SK-N-SH treated with all-trans-retinoic acid at 6 μM for 48 hours (cell line): ENCODE results near the gene HM13.

Source experiments
- ATAC-seq: fragments of 200-7000 bp; cut with Tn5 transposase; 3 replicates; pipeline ENCODE4 v1.9.1; 2020; ENCODE audit warnings: mild to moderate bottlenecking, moderate library complexity
- ARNTL ChIP-seq: fragments of 450-650 bp; formaldehyde crosslinking; IDR thresholded peaks from 2 replicates; pipeline ENCODE4 v1.5.0; 2020; ENCODE audit warnings: low read depth, mild to moderate bottlenecking, moderate library complexity, borderline replicate concordance
- BACH2 ChIP-seq: fragments of 250-450 bp; sonication (Bioruptor Pico); IDR thresholded peaks from 2 replicates; pipeline ENCODE4 v1.9.0; 2021; ENCODE audit warnings: mild to moderate bottlenecking, borderline replicate concordance
- CREB5 ChIP-seq: fragments of 250-450 bp; sonication (Bioruptor Pico); IDR thresholded peaks from 2 replicates; pipeline ENCODE4 v1.5.1; 2020; ENCODE audit warnings: low read depth, mild to moderate bottlenecking, moderate library complexity
- CSRNP3 ChIP-seq: fragments of 250-450 bp; sonication (Bioruptor Pico); IDR thresholded peaks from 2 replicates; pipeline ENCODE4 v1.5.1; 2021; ENCODE audit warnings: mild to moderate bottlenecking, moderate library complexity
- ESRRG ChIP-seq: fragments of 250-450 bp; sonication (Bioruptor Pico); IDR thresholded peaks from 2 replicates; pipeline ENCODE4 v1.6.1; 2021; ENCODE audit warnings: mild to moderate bottlenecking
- GLIS3 ChIP-seq: fragments of 250-450 bp; sonication (Bioruptor Pico); IDR thresholded peaks from 2 replicates; pipeline ENCODE4 v1.5.0; 2020; ENCODE audit warnings: mild to moderate bottlenecking, moderate library complexity
- ISL1 ChIP-seq: fragments of 250-450 bp; sonication (Bioruptor Pico); IDR thresholded peaks from 2 replicates; pipeline ENCODE4 v2.1.2; 2022; ENCODE audit warnings: mild to moderate bottlenecking, moderate library complexity
- OSR1 ChIP-seq: fragments of 250-450 bp; sonication (Bioruptor Pico); IDR thresholded peaks from 2 replicates; pipeline ENCODE4 v1.8.0; 2022; ENCODE audit warnings: moderate library complexity, mild to moderate bottlenecking, inconsistent platforms
- PATZ1 ChIP-seq: fragments of 250-450 bp; sonication (Bioruptor Pico); IDR thresholded peaks from 2 replicates; pipeline ENCODE4 v1.8.0; 2020; ENCODE audit warnings: mild to moderate bottlenecking, moderate library complexity, borderline replicate concordance
- POU6F1 ChIP-seq: fragments of 250-450 bp; sonication (Bioruptor Pico); IDR thresholded peaks from 2 replicates; pipeline ENCODE4 v1.8.0; 2021; ENCODE audit warnings: low read depth, mild to moderate bottlenecking, moderate library complexity, borderline replicate concordance
- PPARA ChIP-seq: fragments of 250-450 bp; sonication (Bioruptor Pico); IDR thresholded peaks from 2 replicates; pipeline ENCODE4 v1.5.0; 2020; ENCODE audit warnings: mild to moderate bottlenecking, borderline replicate concordance
- RARB ChIP-seq: fragments of 250-450 bp; sonication (Bioruptor Pico); IDR thresholded peaks from 2 replicates; pipeline ENCODE4 v1.8.0; 2021; ENCODE audit warnings: mild to moderate bottlenecking, moderate library complexity
- TCF4 ChIP-seq: fragments of 250-450 bp; sonication (Bioruptor Pico); IDR thresholded peaks from 2 replicates; pipeline ENCODE4 v1.8.0; 2021; ENCODE audit warnings: mild to moderate bottlenecking, moderate library complexity, borderline replicate concordance
- TOX ChIP-seq: fragments of 250-450 bp; sonication (Bioruptor Pico); IDR thresholded peaks from 2 replicates; pipeline ENCODE4 v1.8.0; 2021; ENCODE audit warnings: mild to moderate bottlenecking, moderate library complexity, borderline replicate concordance
- TSHZ2 ChIP-seq: fragments of 250-450 bp; sonication (Bioruptor Pico); IDR thresholded peaks from 2 replicates; pipeline ENCODE4 v1.5.0; 2020; ENCODE audit warnings: mild to moderate bottlenecking, moderate library complexity
- ZC3H10 ChIP-seq: fragments of 250-450 bp; sonication (Bioruptor Pico); IDR thresholded peaks from 2 replicates; pipeline ENCODE4 v1.5.1; 2021; ENCODE audit warnings: mild to moderate bottlenecking, moderate library complexity
- ZFP3 ChIP-seq: fragments of 250-450 bp; sonication (Bioruptor Pico); IDR thresholded peaks from 2 replicates; pipeline ENCODE4 v1.5.0; 2020; ENCODE audit warnings: mild to moderate bottlenecking, moderate library complexity
- ZFP30 ChIP-seq: fragments of 450-650 bp; formaldehyde crosslinking; IDR thresholded peaks from 2 replicates; pipeline ENCODE4 v1.5.0; 2022; ENCODE audit warnings: mild to moderate bottlenecking, moderate library complexity
- ZNF565 ChIP-seq: fragments of 450-650 bp; formaldehyde crosslinking; conservative IDR thresholded peaks from 2 replicates; pipeline ENCODE4 v1.5.0; 2020; ENCODE audit warnings: low read depth, mild to moderate bottlenecking, moderate library complexity
- ZNF70 ChIP-seq: fragments of 450-650 bp; formaldehyde crosslinking; IDR thresholded peaks from 2 replicates; pipeline ENCODE4 v1.5.0; 2020; ENCODE audit warnings: mild to moderate bottlenecking, moderate library complexity

The HM13 gene

GRCh38 chr20:31569163-31570020 lies 55.1 kb downstream of the HM13 start (continued):
- TF ChIP-seq CREB5 (no peak; the same call in 1 of the 2 replicates), ZFP30 (CRISPR knock-in tag) (no peak)

- no peak for ATAC-seq
- TF ChIP-seq PATZ1 (CRISPR knock-in tag) (no peak), ZC3H10 (CRISPR knock-in tag) (no peak), ZFP3 (CRISPR knock-in tag) (no peak), OSR1 (no peak), ZNF565 (CRISPR knock-in tag) (no peak), TOX (CRISPR knock-in tag) (no peak), TSHZ2 (no peak), ESRRG (CRISPR knock-in tag) (no peak), TCF4 (CRISPR knock-in tag) (no peak), GLIS3 (CRISPR knock-in tag) (no peak), CSRNP3 (CRISPR knock-in tag) (no peak), POU6F1 (CRISPR knock-in tag) (no peak), ARNTL (CRISPR knock-in tag) (no peak)
Observed at GRCh38 chr20:31570021-31570463, 55.8 kb downstream of the HM13 start.

- ATAC-seq = peak; percentile 4; the same call in 2 of the 3 replicates
- TF ChIP-seq ESRRG (CRISPR knock-in tag) = peak; percentile 55; the same call in 1 of the 2 replicates
- TF ChIP-seq TSHZ2 = peak; percentile 90
- TF ChIP-seq ZNF70 = no peak; the same call in 1 of the 2 replicates
- no peak for TF ChIP-seq ZNF565 (CRISPR knock-in tag)
- TF ChIP-seq RARB = no peak
- TF ChIP-seq ZC3H10 (CRISPR knock-in tag) = no peak
- TF ChIP-seq ZFP3 (CRISPR knock-in tag) = peak; percentile 73; the same call in 1 of the 2 replicates
- TF ChIP-seq ISL1 (CRISPR knock-in tag) = peak; percentile 28; the same call in 1 of the 2 replicates
- TF ChIP-seq OSR1 = no peak
- peak; percentile 56 for TF ChIP-seq PPARA (CRISPR knock-in tag)
- peak; percentile 75 for TF ChIP-seq GLIS3 (CRISPR knock-in tag)
- TF ChIP-seq POU6F1 (CRISPR knock-in tag) = no peak
- TF ChIP-seq BACH2 = peak; percentile 65; the same call in 1 of the 2 replicates
- peak; percentile 99 for TF ChIP-seq TCF4 (CRISPR knock-in tag)
Observed at GRCh38 chr20:31570735-31571617, 56.7 kb downstream of the HM13 start.
